Hippocampal formation (tissue), 2 donors: ENCODE measurements around the gene NSUN2.
A peak's percentile ranks its signal among the peaks of the same experiment; 100 is the strongest.

Experiments
- DNase-seq, 2 donors: peaks; one replicate each; lab custom pipeline; 2025; lab: John Stamatoyannopoulos, UW

Gene NSUN2

GRCh38 chr5:6644794-6645241 lies 12.0 kb upstream of the NSUN2 start:
- no peak for DNase-seq

GRCh38 chr5:6642655-6643054 lies 9.8 kb upstream of the NSUN2 start:
- no peak for DNase-seq

GRCh38 chr5:6638236-6638635 lies 5.4 kb upstream of the NSUN2 start:
- DNase-seq = no peak

GRCh38 chr5:6637590-6637989 lies 4.7 kb upstream of the NSUN2 start:
- DNase-seq = no peak

- DNase-seq = no peak
Measured at GRCh38 chr5:6637022-6637421, 4.2 kb upstream of the NSUN2 start.

GRCh38 chr5:6636293-6636692 lies 3.4 kb upstream of the NSUN2 start:
- no peak for DNase-seq

DNA sequence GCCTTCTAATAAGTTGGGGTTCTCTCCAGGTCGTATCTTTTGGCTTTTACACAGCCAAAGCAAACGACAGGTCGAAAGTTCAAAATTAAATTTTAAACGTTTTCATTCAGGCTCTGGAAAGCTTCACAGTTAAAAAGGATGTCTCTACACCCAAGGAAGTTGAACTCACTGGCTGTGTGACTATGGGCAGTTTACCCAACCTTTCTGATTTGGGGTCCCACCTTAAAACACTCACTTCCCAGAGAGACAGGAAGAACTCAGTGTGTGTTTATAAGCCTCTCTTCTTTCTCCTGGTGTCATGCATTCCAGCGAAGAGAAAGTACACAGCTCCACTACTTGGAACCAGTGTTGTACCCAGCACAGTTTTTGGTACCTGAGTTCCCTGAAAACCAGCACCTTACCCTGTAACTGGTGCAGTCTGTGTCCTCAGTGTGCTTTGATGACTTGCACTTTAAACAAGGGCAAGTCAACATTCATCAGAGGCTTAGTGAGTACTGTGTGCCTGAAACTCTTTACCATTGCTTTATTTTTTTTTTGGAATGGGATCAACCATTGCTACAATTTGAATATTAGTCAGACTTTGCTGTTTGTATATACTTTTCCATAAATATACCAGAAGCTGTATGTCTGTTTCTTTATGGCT lies 2.1 kb upstream of the NSUN2 start:
- DNase-seq = no peak

GRCh38 chr5:6634306-6634705 lies 1.5 kb upstream of the NSUN2 start:
- no peak for DNase-seq

GRCh38 chr5:6633469-6634245 lies 813 bp upstream of the NSUN2 start:
- peak in 1 of 2 donors; percentile 42 for DNase-seq

DNA sequence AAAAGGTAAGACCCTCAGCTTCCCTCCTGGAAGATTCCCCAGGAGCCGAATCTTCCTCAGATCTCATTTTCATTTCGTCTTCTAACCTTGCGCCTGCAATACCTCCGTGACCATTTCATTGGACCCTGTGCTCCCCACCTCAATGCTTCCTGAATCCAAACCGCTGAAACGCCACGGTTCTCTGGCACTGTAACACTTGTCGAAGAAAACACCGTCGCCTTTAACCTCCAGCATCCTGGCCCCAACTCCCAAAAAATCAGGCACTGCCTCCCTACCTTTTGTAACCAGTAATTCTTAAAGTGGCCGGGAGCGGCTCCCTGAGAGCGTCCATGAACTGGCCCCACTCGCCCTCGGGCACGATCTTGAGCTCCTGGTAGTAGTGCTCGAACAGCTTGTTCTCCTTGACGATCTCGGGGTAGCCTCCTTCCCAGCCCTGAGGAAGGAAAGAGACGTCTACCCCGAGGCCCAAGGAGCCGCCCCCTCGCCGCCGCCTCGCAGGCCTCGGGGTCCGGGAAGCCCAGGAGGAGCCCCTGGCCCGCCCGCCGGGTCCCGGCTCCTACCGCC lies 438 bp downstream of the NSUN2 start:
- no peak for DNase-seq

DNA sequence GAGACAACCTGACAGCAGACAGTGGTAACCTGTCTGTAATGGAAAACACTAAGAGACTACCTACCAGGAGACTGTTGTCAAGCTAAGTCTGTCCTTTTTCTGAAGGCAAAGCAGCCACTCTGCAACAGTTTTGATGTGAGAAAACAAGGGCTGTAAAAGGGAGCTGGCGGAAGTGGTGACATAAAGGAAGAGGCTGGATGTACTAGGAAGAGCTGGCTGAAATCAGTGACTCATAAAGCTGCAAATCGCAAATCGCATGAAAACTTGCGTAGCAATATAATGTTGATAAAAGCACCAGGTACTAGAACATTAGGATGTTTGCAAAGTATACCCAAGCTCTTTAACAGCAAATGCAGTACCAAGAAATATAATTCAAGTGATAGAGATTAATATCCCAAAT lies 1.4 kb downstream of the NSUN2 start:
- no peak for DNase-seq

DNA sequence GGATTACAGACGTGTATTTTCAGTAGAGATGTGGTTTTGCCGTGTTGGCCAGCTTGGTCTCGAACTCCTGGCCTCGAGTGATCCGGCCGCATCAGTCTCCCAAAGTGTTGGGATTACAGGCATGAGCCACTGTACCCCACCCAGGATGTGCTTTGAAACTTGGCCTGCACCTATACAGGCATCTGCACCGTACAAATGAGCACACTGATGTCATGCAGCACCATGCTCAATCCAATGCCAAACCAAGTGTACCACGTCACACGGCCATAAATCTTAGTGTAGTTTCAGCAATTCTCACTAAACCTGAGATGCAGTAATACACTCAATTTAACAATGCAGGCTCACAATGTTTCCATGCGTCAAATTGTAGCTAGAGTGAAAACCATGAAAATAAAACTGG lies 6.3 kb downstream of the NSUN2 start:
- DNase-seq = no peak

DNA sequence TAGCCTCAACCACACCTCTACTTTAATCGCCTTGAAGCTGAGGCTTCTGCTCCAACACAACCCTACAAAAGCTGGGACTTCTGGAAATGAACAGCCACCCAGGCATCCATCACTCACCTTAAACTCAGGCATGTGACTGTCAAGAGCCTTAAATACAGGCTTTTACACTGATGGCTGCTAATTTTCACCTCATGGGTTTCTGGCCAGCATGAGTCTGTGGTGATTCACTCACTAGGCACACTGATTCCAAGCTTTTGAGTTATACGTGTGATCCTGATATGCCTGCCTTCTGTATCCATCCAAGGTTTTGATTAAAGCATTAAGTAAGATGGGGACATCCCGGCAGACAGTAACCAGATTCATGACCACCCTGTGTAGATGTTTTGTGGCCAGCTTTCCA lies 8.9 kb downstream of the NSUN2 start:
- DNase-seq = no peak

GRCh38 chr5:6623228-6623627 lies 9.6 kb downstream of the NSUN2 start:
- no peak for DNase-seq

GRCh38 chr5:6616632-6617031 lies 16.2 kb downstream of the NSUN2 start:
- no peak for DNase-seq

- no peak for DNase-seq
Measured at GRCh38 chr5:6615034-6615815, 17.6 kb downstream of the NSUN2 start.

DNA sequence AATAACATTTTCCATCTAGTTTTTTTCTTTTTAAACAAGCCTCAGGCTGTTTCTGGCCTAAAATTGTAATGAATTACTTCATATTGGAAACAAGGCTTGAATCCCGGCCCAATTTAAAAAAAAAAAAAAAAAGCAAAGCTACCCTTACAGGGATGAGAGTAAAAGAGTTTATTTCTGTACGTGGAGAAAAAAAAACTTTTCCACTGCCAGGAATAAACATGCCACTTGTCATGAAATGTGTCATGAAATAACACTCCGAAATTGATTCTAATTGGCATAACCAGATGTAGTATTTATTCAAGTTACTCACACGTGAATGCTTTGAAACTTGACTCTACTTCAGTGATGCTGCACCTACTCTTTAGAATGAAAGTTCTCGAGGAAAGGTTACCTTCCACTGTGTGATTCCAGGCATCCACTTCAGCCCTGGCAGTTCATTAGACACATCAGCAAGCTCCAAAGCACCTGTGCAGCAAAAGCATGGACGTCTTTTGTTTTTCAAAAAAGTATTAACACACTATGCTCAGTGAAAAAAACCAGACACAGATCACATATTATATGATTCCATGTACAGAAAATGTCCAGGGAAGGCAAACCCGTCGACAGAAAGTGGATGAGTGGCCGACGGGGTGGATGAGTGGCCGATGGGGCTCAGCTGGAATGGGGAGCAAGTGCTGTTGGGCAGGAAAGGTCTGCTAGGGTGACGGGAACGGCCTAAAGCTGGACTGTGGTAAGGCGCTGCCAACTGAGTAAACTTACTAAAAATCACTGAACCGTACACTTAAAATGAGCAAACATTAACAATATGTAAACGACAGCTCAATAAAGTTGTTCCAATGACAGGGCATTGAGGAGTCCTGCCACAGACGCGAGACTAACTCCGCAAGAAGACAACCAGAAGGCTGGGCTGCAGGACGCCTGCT lies 21.2 kb downstream of the NSUN2 start:
- DNase-seq = no peak

DNA sequence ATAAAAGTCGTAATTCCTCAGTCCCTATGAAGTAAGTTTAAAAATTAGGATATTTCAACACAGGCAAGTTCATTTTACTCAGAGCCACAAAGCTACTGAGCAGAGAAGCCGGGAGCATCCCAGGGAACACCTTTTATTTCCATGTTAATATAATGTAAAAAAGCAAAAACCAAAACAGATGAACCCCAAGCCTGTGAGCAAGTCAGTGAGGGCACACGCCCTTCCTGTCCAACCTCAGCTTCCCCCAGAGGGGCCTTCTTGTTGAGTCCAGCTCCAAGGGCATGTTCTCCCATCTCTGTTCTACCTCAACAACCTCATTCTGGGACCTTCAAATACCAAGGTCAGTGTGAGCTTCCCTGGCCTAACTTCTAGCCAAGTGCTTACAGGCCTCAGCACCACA lies 24.8 kb downstream of the NSUN2 start:
- DNase-seq = no peak

GRCh38 chr5:6607559-6607936 lies 25.3 kb downstream of the NSUN2 start:
- DNase-seq = no peak

- no peak for DNase-seq
Measured at GRCh38 chr5:6606884-6607558, 25.8 kb downstream of the NSUN2 start.

GRCh38 chr5:6604946-6605345 lies 27.9 kb downstream of the NSUN2 start:
- no peak for DNase-seq
